Common myeloid progenitor, CD34-positive (primary cell): ENCODE measurements around the gene HHIPL1.

Experiments used
- CTCF ChIA-PET: fragments of 350-600 bp; sonication (Branson Sonifier 250); formaldehyde crosslinking; loops from one replicate; lab custom pipeline; 2021; ENCODE audit warnings: antibody characterized with exemption; lab: Charles Lee
- POLR2A ChIA-PET: fragments of 350-600 bp; sonication (Branson Sonifier 250); formaldehyde crosslinking; loops from one replicate; lab custom pipeline; 2021; ENCODE audit warnings: antibody characterized with exemption; lab: Charles Lee
- DNase-seq, 3 donors: peaks; one replicate each; pipeline versions ENCODE4 v3.0.0 to v3.0.0-alpha.2; 2013
- H3K27ac ChIP-seq, 2 experiments: 1 replicate in 1 of 2; 2 replicates in 1 of 2; pipeline ENCODE4 v1.7.0; 2013; ENCODE audit warnings: inconsistent platforms in 2 of 2, low read length in 2 of 2, mild to moderate bottlenecking in 2 of 2, low read depth in 1 of 2, moderate library complexity in 1 of 2; ENCODE audit not compliant: severe bottlenecking in 2 of 2, insufficient read depth in 1 of 2, poor library complexity in 1 of 2
- H3K27me3 ChIP-seq, 5 experiments: replicated peaks in 2 of 5; 1 replicate in 3 of 5; 2 replicates in 2 of 5; pipeline versions ENCODE4 v1.6.1 to v1.7.0; 2013; ENCODE audit warnings: low read length in 4 of 5, mild to moderate bottlenecking in 2 of 5, moderate library complexity in 2 of 5, inconsistent platforms in 1 of 5; ENCODE audit not compliant: insufficient read depth in 5 of 5, control insufficient read depth in 4 of 5
- H3K36me3 ChIP-seq, 4 experiments: 1 replicate in 2 of 4; 2 replicates in 2 of 4; pipeline versions ENCODE4 v1.6.1 to v1.7.0; 2013; ENCODE audit warnings: low read length in 3 of 4, control low read depth in 1 of 4, mild to moderate bottlenecking in 1 of 4; ENCODE audit not compliant: control insufficient read depth in 4 of 4, insufficient read depth in 4 of 4
- H3K4me1 ChIP-seq, 4 experiments: 1 replicate in 3 of 4; 2 replicates in 1 of 4; pipeline versions ENCODE4 v1.6.1 to v1.7.1; 2013; ENCODE audit warnings: low read length in 3 of 4, mild to moderate bottlenecking in 3 of 4, control low read depth in 1 of 4, inconsistent platforms in 1 of 4, moderate library complexity in 1 of 4; ENCODE audit not compliant: control insufficient read depth in 4 of 4, insufficient read depth in 4 of 4; ENCODE audit errors: control extremely low read depth in 1 of 4
- H3K4me3 ChIP-seq, 7 experiments: 1 replicate in 4 of 7; 2 replicates in 3 of 7; pipeline versions ENCODE4 v1.5.1 to v1.7.0; 2013; ENCODE audit warnings: mild to moderate bottlenecking in 7 of 7, low read length in 6 of 7, moderate library complexity in 6 of 7, inconsistent platforms in 2 of 7, low read depth in 2 of 7, control low read depth in 1 of 7; ENCODE audit not compliant: insufficient read depth in 4 of 7, control insufficient read depth in 1 of 7; ENCODE audit errors: extremely low read depth in 1 of 7
- H3K9me3 ChIP-seq, 5 experiments: 1 replicate in 4 of 5; 2 replicates in 1 of 5; pipeline versions ENCODE4 v1.6.1 to v1.7.1; 2013; ENCODE audit warnings: low read length in 4 of 5, mild to moderate bottlenecking in 2 of 5, inconsistent platforms in 1 of 5, low read depth in 1 of 5, moderate library complexity in 1 of 5; ENCODE audit not compliant: control insufficient read depth in 4 of 5, insufficient read depth in 2 of 5; ENCODE audit errors: control extremely low read depth in 1 of 5
- WGBS: methylation state at CpG from one replicate; pipeline ENCODE4 v1.1.5; 2013; ENCODE audit not compliant: insufficient coverage; 5-methylcytosine and 5-hydroxymethylcytosine counted together

The HHIPL1 gene

GRCh38 chr14:99670361-99671234, 25.7 kb downstream of the HHIPL1 start:
- ChIA-PET CTCF (no interaction called here), POLR2A (no interaction called here)
- no peaks in the 10 kb centered on the region for H3K36me3 ChIP-seq
- WGBS = 81% methylated on average over 11 of the region's 14 CpGs
- no peak for DNase-seq
- H3K27me3 ChIP-seq = peaks cover 0 to 46% (median 11%) of the 10 kb centered on the region in 5 experiments
- no peaks in the 10 kb centered on the region for H3K9me3 ChIP-seq
- no peaks in the 10 kb centered on the region for H3K4me1 ChIP-seq
- H3K4me3 ChIP-seq = no peak overlapping the region
- H3K27ac ChIP-seq = no peak overlapping the region

- Histone ChIP-seq H3K9me3 (no peaks in the 10 kb centered on the region), H3K4me1 (no peaks in the 10 kb centered on the region), H3K36me3 (no peaks in the 10 kb centered on the region), H3K27me3 (peaks cover 0 to 53% (median 11%) of the 10 kb centered on the region in 5 experiments), H3K4me3 (no peak overlapping the region), H3K27ac (no peak overlapping the region)
- WGBS = 84% methylated on average over 16 of the region's 20 CpGs
- ChIA-PET POLR2A (no interaction called here), CTCF (interaction anchor here (1.2 kb wide), 1 partner anchor 11 kb away, joined by 3 read pairs; no protein-coding TSS in a partner anchor)
- no peak for DNase-seq
These were observed 26.6 kb downstream of the HHIPL1 start for GRCh38 chr14:99671235-99672224.

GRCh38 chr14:99672506-99673304, 27.8 kb downstream of the HHIPL1 start:
- Histone ChIP-seq H3K4me3 (no peak overlapping the region), H3K36me3 (no peaks in the 10 kb centered on the region), H3K27ac (no peak overlapping the region), H3K27me3 (peaks cover 0 to 64% (median 11%) of the 10 kb centered on the region in 5 experiments), H3K9me3 (peaks cover 0 to 9% (median 3%) of the 10 kb centered on the region in 5 experiments), H3K4me1 (no peaks in the 10 kb centered on the region)
- peak in 2 of 3 donors; percentile 45 to 50 for DNase-seq
- ChIA-PET CTCF (interaction anchor here (1.2 kb wide), 1 partner anchor 10 kb away, joined by 3 read pairs; no protein-coding TSS in a partner anchor), POLR2A (no interaction called here)
- 78% methylated on average over 7 of the region's 11 CpGs for WGBS

- no peak overlapping the region for H3K4me3 ChIP-seq
- DNase-seq = no peak
- peaks cover 0 to 16% (median 9%) of the 10 kb centered on the region in 5 experiments for H3K9me3 ChIP-seq
- no peaks in the 10 kb centered on the region for H3K4me1 ChIP-seq
- peaks cover 0 to 71% (median 11%) of the 10 kb centered on the region in 5 experiments for H3K27me3 ChIP-seq
- ChIA-PET CTCF (interaction anchor here (1.2 kb wide), 1 partner anchor 9 kb away, joined by 3 read pairs; no protein-coding TSS in a partner anchor), POLR2A (no interaction called here)
- 96% methylated on average over 4 of the region's 8 CpGs for WGBS
- H3K36me3 ChIP-seq = no peaks in the 10 kb centered on the region
- no peak overlapping the region for H3K27ac ChIP-seq
These were observed 28.6 kb downstream of the HHIPL1 start for GRCh38 chr14:99673305-99674063.

GRCh38 chr14:99674064-99674650, 29.2 kb downstream of the HHIPL1 start:
- no peaks in the 10 kb centered on the region for H3K36me3 ChIP-seq
- no peak for DNase-seq
- no peak overlapping the region for H3K4me3 ChIP-seq
- H3K9me3 ChIP-seq = peaks cover 0 to 22% (median 9%) of the 10 kb centered on the region in 5 experiments
- H3K27ac ChIP-seq = no peak overlapping the region
- POLR2A ChIA-PET = no interaction called here
- WGBS = 96% methylated on average over 7 of the region's 9 CpGs
- H3K27me3 ChIP-seq = peaks cover 0 to 68% (median 11%) of the 10 kb centered on the region in 5 experiments
- CTCF ChIA-PET = no interaction called here
- no peaks in the 10 kb centered on the region for H3K4me1 ChIP-seq
